HepG2 (cell line): ENCODE results near the gene ZNF385B. TPM values are rescaled to one million over a fixed set of nuclear protein-coding genes. Genes with fewer than 3 reads are reported as not detected.

Experiments
- ATAC-seq: fragments of 200-7000 bp; cut with Tn5 transposase; 3 replicates; pipeline ENCODE4 v1.9.1; 2020; ENCODE audit warnings: mild to moderate bottlenecking, moderate library complexity
- BruUV-seq: library from RNA; stranded (reverse); fragments of 400-500 nt; replicated peaks from 2 replicates; lab custom pipeline; 2021; lab: Mats Ljungman, UMichigan
- CTCF ChIA-PET: fragments of 300-600 bp; formaldehyde crosslinking; extraction: SDS; loops from one replicate; lab custom pipeline; 2021; ENCODE audit warnings: low total read pairs, inconsistent platforms, low intra/inter-chr PET ratio; lab: Yijun Ruan, JAX
- POLR2A ChIA-PET: fragments of 350-600 bp; sonication (Branson Sonifier 250); formaldehyde crosslinking; loops from one replicate; lab custom pipeline; 2020; ENCODE audit warnings: antibody characterized with exemption, inconsistent platforms; lab: Yijun Ruan, JAX
- DNase-seq: peaks from one replicate; pipeline ENCODE4 v3.0.0-alpha.2; 2015; ENCODE audit warnings: low spot score
- FAIRE-seq: peaks from 3 replicates; lab custom pipeline; 2011; peaks lifted over from hg19 to GRCh38; lab: Jason Lieb, UNC
- H2AFZ ChIP-seq: one replicate; pipeline ENCODE4 v1.6.1; 2011; ENCODE audit warnings: low read length, inconsistent platforms
- H3K27ac ChIP-seq: fragments of 300-600 bp; 3 replicates; pipeline ENCODE4 v1.8.0; 2011; ENCODE audit warnings: mixed run types, mild to moderate bottlenecking, mixed read lengths, low read length, inconsistent platforms; ENCODE audit not compliant: insufficient read depth; ENCODE audit errors: extremely low read length
- H3K27me3 ChIP-seq, 2 experiments: fragments of 200-600 bp in 1 of 2; 2 replicates in 1 of 2; 3 replicates in 1 of 2; pipeline versions ENCODE4 v1.6.0 to v1.8.0; 2011; ENCODE audit warnings: low read length in 2 of 2, mild to moderate bottlenecking in 2 of 2, moderate library complexity in 2 of 2, inconsistent platforms in 1 of 2; ENCODE audit not compliant: insufficient read depth in 2 of 2, control insufficient read depth in 1 of 2
- H3K36me3 ChIP-seq, 2 experiments: fragments of 200-600 bp in 1 of 2; replicated peaks in 1 of 2; 2 replicates in 1 of 2; 3 replicates in 1 of 2; pipeline versions ENCODE4 v1.5.1 to v1.8.0; 2011; ENCODE audit warnings: low read length in 2 of 2, inconsistent platforms in 1 of 2; ENCODE audit not compliant: insufficient read depth in 2 of 2, control insufficient read depth in 1 of 2
- H3K4me1 ChIP-seq: 2 replicates; pipeline ENCODE4 v1.5.1; 2012; ENCODE audit warnings: low read length, inconsistent platforms; ENCODE audit not compliant: insufficient read depth
- H3K4me2 ChIP-seq: 2 replicates; pipeline ENCODE4 v1.6.0; 2011; ENCODE audit warnings: low read depth, low read length, inconsistent platforms
- H3K4me3 ChIP-seq, 3 experiments: fragments of 200-600 bp in 1 of 3; sonication (generic), shearing (Covaris generic) in 1 of 3; replicated peaks in 1 of 3; 2 replicates each; pipeline ENCODE4 v1.5.1; 2011 to 2016; ENCODE audit warnings: low read length in 3 of 3, inconsistent platforms in 2 of 3, low read depth in 2 of 3, mild to moderate bottlenecking in 2 of 3, control low read depth in 1 of 3, mixed read lengths in 1 of 3; ENCODE audit not compliant: insufficient read depth in 1 of 3
- H3K79me2 ChIP-seq: one replicate; pipeline ENCODE4 v1.6.1; 2011; ENCODE audit warnings: low read length, inconsistent platforms; ENCODE audit not compliant: insufficient read depth
- H3K9ac ChIP-seq: 2 replicates; pipeline ENCODE4 v1.6.0; 2011; ENCODE audit warnings: mild to moderate bottlenecking, low read depth, low read length, inconsistent platforms; ENCODE audit not compliant: insufficient read depth
- H3K9me3 ChIP-seq: 2 replicates; pipeline ENCODE4 v1.5.1; 2012; ENCODE audit warnings: mild to moderate bottlenecking, low read length
- H4K20me1 ChIP-seq: 2 replicates; pipeline ENCODE4 v1.6.0; 2011; ENCODE audit warnings: inconsistent platforms, mild to moderate bottlenecking, low read length, moderate library complexity; ENCODE audit not compliant: insufficient read depth
- BCLAF1 ChIP-seq: fragments of 450-650 bp; IDR thresholded peaks from 2 replicates; pipeline ENCODE4 v1.6.1; 2017; ENCODE audit warnings: mild to moderate bottlenecking
- BRF2 ChIP-seq: sonication (generic); formaldehyde crosslinking; IDR thresholded peaks from 2 replicates; pipeline ENCODE4 v1.8.1; 2022; ENCODE audit warnings: mild to moderate bottlenecking, missing genetic modification reagents
- CSRNP1 ChIP-seq: sonication (generic); formaldehyde crosslinking; IDR thresholded peaks from 2 replicates; pipeline ENCODE4 v1.8.1; 2023; ENCODE audit warnings: mild to moderate bottlenecking, missing genetic modification reagents
- FOXO4 ChIP-seq: sonication (generic); formaldehyde crosslinking; conservative IDR thresholded peaks from 2 replicates; pipeline ENCODE4 v1.8.1; 2023; ENCODE audit warnings: missing genetic modification reagents
- IKZF1 ChIP-seq: fragments of 450-650 bp; IDR thresholded peaks from 2 replicates; pipeline ENCODE4 v1.7.1; 2016
- KDM2A ChIP-seq: sonication (generic); formaldehyde crosslinking; IDR thresholded peaks from 2 replicates; pipeline ENCODE4 v1.4.0; 2020; ENCODE audit warnings: low read depth, missing genetic modification reagents, borderline replicate concordance
- U2AF2 ChIP-seq: fragments of 200-400 bp; formaldehyde crosslinking; IDR thresholded peaks from 2 replicates; pipeline ENCODE4 v1.6.1; 2017; ENCODE audit warnings: low read depth, mild to moderate bottlenecking, low read length
- ZFY ChIP-seq: sonication (generic); formaldehyde crosslinking; IDR thresholded peaks from 2 replicates; pipeline ENCODE4 v1.4.0; 2020; ENCODE audit warnings: missing genetic modification reagents
- WGBS: methylation state at CpG from one replicate; pipeline ENCODE4 v1.1.6; 2017; ENCODE audit warnings: low lambda C conversion rate; 5-methylcytosine and 5-hydroxymethylcytosine counted together
- in situ Hi-C: cut with HindIII; loops from 2 replicates; pipeline ENCODE4 v1.10.0; 2017; ENCODE audit warnings: low pct_unique_long_range_greater_than_20kb; ENCODE audit not compliant: extremely low pct_ligation_motif_present
- intact Hi-C: fragments of 100-400 bp; cut with micrococcal nuclease; formaldehyde crosslinking; loops from one replicate; pipeline ENCODE4 v1.10.0; 2022; ENCODE audit not compliant: unreplicated experiment
- polyA plus RNA-seq, 8 experiments: library from polyadenylated mRNA; depleted of rRNA in 3 of 8; stranded (reverse) in 7 of 8; unstranded in 1 of 8; fragments of >200 nt; fragmentation: Illumina TruSeq in 4 of 8; extraction: Trizol in 4 of 8; gene quantifications; 2 replicates each; pipeline versions ENCODE4 v1.2.1 to v1.2.3, GENCODE V29; 2011 to 2016; ENCODE audit warnings: low read depth in 4 of 8, missing spikeins in 1 of 8, mixed read lengths in 1 of 8; ENCODE audit not compliant: insufficient read depth in 1 of 8
- total RNA-seq, 5 experiments: library from RNA; depleted of rRNA; stranded (reverse); fragments of >200 nt; fragmentation: Illumina TruSeq; extraction: Trizol; gene quantifications; 2 replicates each; pipeline ENCODE4 v1.2.3, GENCODE V29; 2016; ENCODE audit warnings: low read depth in 1 of 5

ZNF385B gene
- total and polyA plus RNA-seq, 2 of the 13 experiments (the other 11 are each of a cell fraction or from before 2014, with no cell fraction given): 3.3 to 6.7 TPM

GRCh38 chr2:179546656-179547055 lies 314.8 kb downstream of the ZNF385B start:
- H3K4me1 ChIP-seq: peaks cover 68% of the 10 kb centered on the region
- no peak for TF ChIP-seq KDM2A
- 0 out of 2 replicates have a peak, but pooled peaks have one; percentile 44 for TF ChIP-seq FOXO4 (CRISPR knock-in tag)
- TF ChIP-seq CSRNP1 (CRISPR knock-in tag): no peak
- no peak for TF ChIP-seq U2AF2
- no peaks in the 10 kb centered on the region for H4K20me1 ChIP-seq
- H3K4me2 ChIP-seq: no peak overlapping the region
- H3K27ac ChIP-seq: no peak overlapping the region
- ChIA-PET CTCF (no interaction called here), POLR2A (interaction anchor here (0.9 kb wide), 1 partner anchor 10 kb away, joined by 3 read pairs; no protein-coding TSS in a partner anchor)
- no peaks in the 10 kb centered on the region for H3K79me2 ChIP-seq
- in situ Hi-C loops: no loop called here
- no peaks in the 10 kb centered on the region for H3K27me3 ChIP-seq
- 96% methylated on average over 2 of the region's 2 CpGs for WGBS
- H3K9me3 ChIP-seq: no peaks in the 10 kb centered on the region
- DNase-seq (no peak), FAIRE-seq (no peak), ATAC-seq (no peak)
- intact Hi-C loops: loop anchor here (10.0 kb wide), 1 partner anchor 312 kb away; no protein-coding TSS in a partner anchor
- no peaks in the 10 kb centered on the region; a peak in 1 of 5 replicates for H3K36me3 ChIP-seq
- H3K4me3 ChIP-seq: no peak overlapping the region
- no peak overlapping the region for H3K9ac ChIP-seq
- no peak overlapping the region for H2AFZ ChIP-seq
- no TSS peak for BruUV-seq

- peaks cover 64% of the 10 kb centered on the region for H3K4me1 ChIP-seq
- H3K9me3 ChIP-seq: no peaks in the 10 kb centered on the region
- H3K36me3 ChIP-seq: no peaks in the 10 kb centered on the region; a peak in 1 of 5 replicates
- H3K79me2 ChIP-seq: no peaks in the 10 kb centered on the region
- H3K9ac ChIP-seq: no peak overlapping the region
- intact Hi-C loops: loop anchor here (10.0 kb wide), 1 partner anchor 310 kb away; no protein-coding TSS in a partner anchor
- no peak overlapping the region for H2AFZ ChIP-seq
- BruUV-seq: no TSS peak
- CTCF ChIA-PET: no interaction called here
- H3K27ac ChIP-seq: peak overlapping the region; percentile 88
- no peaks in the 10 kb centered on the region for H4K20me1 ChIP-seq
- no peaks in the 10 kb centered on the region for H3K27me3 ChIP-seq
- ATAC-seq (no peak), FAIRE-seq (no peak), DNase-seq (no peak)
- no peak overlapping the region for H3K4me2 ChIP-seq
- POLR2A ChIA-PET: interaction anchor here (1.9 kb wide), 1 partner anchor 10 kb away, joined by 4 read pairs; no protein-coding TSS in a partner anchor
- in situ Hi-C loops: no loop called here
- 95% methylated on average over 2 of the region's 2 CpGs for WGBS
- no peak overlapping the region for H3K4me3 ChIP-seq
- TF ChIP-seq BCLAF1: no peak
- TF ChIP-seq BRF2 (CRISPR knock-in tag): no peak
- TF ChIP-seq IKZF1: no peak
- no peak for TF ChIP-seq ZFY
Observed at GRCh38 chr2:179545024-179545423, 316.4 kb downstream of the ZNF385B start.
